ENCODE results near the gene ARHGAP24.
"Not testable (repeated sequence)": the region's sequence is repeated elsewhere in the genome, so short reads cannot be mapped to it uniquely, and the experiment has no call there.

Gene ARHGAP24

DNA sequence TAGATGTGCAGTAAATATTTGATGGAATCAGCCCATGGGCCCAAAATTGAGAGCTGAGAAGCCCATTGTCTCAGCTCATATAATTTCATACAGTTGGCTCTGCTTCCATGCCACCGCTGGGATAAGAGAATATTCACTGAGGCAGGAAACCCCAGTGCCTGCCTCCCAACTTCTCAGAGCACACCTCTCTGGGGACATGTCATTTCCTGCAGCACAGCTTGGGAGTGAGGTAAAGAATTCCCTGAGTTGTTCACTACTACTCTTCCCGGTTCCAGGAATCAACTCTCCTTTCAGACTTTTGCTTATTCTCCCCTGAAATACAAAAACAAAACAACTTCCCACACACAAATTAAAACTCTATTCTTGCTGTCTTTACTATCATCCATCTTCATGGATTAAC is 495.6 kb downstream of the ARHGAP24 start:
- DNase-seq = no peak

DNA sequence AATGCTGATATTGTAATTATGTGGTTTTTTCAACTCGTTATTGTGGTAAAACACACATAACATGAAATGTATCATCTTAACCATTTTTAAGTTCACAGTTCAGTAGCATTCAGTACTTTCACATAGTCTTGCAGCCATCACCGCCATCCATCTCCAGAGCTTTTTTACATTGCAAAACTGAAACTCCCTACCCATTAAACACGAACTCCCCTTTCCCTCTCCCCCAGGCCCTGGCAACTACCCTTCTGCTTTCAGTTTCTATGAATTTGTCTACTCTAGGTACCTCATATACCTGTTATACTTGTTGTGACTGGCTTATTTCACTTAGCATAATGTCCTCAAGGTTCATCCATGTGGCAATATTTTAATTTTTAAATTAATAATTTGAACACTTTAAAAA is 504.3 kb downstream of the ARHGAP24 start:
- no peak for DNase-seq

DNA sequence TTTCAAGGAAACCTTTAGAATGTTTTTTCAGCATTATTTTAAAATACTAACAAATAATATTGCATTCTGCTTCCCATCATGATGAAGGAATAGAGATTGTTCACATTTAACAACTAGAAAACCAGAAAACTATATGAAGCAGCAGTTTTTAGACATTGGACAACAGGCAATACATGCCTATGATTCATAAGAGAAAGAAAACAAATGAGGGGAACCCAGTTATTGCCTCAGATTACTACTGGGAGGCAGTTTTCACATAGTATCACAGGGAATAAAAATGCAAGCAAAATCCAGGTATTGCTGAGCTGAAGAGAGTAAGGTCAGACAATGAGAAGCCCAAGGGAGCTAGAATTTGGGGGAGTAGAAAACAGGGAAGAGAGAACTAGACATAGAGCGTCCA is 511.3 kb downstream of the ARHGAP24 start:
- no peak for DNase-seq

DNA sequence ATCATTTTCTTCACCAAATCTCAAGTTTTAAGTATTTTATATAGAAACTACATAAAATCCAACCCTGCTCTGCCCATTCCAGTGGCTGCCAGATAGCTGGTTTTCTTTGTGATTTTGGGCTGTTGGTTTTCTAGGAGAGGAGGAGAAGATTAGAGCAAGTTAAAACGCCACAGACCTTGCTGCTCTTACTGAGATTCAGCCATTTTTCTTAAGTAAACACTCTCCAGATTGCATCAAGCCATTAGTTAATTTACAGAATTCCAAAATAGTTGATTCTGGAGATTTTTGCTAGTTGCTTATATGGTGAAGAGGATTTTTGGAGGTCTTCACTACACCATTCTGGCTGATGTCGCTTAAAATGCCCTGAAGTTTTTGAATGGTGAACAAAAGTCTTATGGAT is 518.7 kb downstream of the ARHGAP24 start:
- no peak for DNase-seq

DNA sequence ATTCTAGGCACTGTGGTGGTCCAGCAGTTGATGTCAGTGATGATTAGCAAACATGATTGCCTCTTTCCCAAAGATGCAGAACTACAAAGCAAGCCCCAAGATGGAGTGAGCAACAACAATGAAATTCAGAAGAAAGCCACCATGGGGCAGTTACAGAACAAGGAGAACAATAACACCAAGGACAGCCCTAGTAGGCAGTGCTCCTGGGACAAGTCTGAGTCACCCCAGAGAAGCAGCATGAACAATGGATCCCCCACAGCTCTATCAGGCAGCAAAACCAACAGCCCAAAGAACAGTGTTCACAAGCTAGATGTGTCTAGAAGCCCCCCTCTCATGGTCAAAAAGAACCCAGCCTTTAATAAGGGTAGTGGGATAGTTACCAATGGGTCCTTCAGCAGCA is 519.6 kb downstream of the ARHGAP24 start:
- no peak for DNase-seq

DNA sequence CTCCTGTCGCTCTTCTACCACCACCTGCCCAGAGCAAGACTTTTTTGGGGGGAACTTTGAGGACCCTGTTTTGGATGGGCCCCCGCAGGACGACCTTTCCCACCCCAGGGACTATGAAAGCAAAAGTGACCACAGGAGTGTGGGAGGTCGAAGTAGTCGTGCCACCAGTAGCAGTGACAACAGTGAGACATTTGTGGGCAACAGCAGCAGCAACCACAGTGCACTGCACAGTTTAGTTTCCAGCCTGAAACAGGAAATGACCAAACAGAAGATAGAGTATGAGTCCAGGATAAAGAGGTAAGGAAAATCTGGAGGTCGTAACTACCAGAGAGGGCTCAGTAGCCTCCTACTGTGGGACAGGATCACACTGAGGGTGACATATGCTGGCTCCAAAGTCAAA is 520.4 kb downstream of the ARHGAP24 start:
- DNase-seq = no peak

DNA sequence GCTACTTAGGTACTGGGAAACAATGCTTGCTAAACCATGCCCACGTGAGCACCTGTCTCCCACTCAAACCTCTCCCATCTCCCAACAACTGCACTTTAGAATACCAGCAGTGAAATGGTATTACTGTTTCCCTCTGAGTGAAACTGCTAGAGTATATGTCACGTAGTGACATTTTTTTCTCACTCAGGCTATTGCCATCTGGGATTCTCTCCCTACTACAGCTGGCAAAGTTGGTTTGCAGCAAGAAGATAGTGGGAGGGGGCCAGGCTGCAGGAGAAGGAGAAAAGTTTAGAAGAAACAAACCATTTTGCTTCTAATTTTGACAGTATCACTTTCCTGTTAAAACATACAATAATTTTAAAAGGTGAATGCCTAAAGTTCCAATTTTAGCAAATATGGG is 526.6 kb downstream of the ARHGAP24 start:
- no peak for DNase-seq

DNA sequence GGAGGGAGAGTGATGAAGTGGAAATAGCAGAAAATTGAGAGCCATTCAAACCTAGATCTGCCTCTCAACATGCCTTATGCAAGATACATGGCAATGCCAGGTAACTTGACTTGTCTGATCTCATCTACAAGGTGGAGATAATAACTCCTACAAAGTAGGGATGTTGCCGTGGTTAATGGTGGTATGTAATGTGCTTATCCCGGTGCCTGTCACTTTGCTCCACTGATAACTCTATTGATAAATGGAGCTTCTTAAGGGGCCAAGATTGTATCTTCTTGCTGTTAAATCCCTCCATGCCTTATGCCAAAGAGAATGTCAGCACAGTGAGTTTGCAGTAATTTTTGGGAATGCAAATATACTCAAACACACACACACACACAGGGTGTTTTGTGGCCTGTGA is 529.1 kb downstream of the ARHGAP24 start:
- DNase-seq = no peak

DNA sequence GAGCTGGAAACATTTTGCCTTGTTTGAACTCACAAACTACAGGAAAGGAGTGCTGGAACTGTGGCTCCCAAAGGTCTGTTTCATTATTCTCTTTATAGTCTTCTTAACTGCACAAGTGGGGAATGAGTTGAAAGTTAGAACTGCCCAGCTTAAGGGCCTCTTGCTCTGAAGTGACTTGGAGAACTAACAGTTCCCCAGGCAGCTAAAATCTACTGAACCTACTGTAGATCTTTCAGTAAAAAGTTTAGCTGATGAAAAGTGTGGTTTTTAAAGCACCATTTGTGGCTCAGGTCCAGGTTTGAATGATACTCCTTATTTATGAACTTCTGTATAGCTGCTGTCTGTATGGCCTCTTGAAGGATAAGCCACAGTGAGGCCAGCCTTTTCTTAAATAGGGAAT is 531.1 kb downstream of the ARHGAP24 start:
- DNase-seq = no peak

DNA sequence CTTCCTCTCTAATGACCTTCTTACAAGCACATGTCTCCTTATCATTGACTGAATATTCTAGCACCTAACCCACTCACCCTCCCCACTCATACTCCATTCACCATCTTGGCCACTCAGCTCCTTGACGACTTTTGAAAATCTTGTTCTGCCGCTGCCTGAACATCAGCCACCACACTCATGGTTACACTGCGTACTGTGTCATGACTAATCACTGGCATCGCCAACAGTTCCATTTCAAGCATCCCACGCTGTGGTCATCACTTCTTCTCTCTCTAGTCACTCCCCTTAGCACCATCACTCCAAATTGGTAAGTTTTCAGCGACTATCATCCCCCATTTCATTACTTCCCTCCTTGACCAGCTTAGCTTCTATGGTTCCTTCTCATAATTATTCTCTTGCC is 532.1 kb downstream of the ARHGAP24 start:
- no peak for DNase-seq

DNA sequence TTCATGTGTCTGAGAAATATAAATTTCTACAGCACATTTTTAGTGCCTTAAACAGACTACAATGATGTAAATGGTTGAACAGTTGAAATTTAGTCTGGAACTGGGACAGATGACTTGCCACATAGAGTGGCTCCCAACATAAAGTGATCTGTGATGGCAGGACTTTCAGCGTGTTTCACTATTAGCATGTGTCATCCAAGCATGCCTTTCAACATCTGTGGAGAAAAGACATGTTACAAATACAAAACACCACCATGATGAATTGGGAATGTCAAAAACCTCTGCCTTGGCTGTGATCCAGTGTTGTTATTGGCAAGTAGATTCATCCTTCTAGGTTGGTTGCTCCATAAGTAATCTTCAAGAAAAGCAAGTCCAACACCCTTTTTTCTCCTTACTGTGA is 536.2 kb downstream of the ARHGAP24 start:
- no peak for DNase-seq

DNA sequence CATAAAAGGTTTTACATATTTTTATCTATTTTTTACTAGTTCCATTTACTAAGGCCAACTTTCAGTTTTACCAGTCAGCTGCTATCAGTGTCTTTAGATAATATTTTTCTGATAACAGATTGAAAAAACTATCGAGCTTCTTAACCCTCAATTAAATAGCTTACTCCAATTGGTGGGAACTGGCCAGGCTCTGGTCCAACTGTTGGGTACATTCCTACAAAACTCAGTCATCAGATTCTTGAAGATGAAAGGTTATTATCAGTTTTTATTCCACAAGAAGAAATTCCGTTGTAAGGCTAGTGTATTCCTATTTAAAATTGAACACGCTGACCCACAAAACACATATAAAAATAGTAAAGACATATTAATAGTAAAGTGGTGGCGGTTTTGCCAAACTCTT is 538.7 kb downstream of the ARHGAP24 start:
- DNase-seq = no peak

DNA sequence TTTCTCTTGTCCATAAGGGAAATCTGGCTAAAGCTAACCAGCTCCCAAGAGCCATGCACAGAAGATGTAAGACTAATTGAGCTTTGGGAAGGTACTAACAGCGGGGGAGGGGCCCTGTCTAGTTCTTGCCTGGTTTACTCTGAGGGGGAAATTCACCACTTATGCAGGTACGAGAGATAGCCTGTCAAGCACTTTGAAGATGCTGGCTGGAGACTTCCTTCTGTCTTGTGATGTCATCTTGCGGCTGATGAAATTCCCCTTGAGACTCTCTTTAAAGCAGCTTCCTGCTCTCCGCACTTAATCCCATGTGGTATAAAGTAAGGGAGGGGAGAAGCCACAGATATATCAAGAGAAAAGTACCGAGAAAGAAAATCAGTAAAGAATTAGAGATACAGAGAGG is 539.6 kb downstream of the ARHGAP24 start:
- DNase-seq = no peak

DNA sequence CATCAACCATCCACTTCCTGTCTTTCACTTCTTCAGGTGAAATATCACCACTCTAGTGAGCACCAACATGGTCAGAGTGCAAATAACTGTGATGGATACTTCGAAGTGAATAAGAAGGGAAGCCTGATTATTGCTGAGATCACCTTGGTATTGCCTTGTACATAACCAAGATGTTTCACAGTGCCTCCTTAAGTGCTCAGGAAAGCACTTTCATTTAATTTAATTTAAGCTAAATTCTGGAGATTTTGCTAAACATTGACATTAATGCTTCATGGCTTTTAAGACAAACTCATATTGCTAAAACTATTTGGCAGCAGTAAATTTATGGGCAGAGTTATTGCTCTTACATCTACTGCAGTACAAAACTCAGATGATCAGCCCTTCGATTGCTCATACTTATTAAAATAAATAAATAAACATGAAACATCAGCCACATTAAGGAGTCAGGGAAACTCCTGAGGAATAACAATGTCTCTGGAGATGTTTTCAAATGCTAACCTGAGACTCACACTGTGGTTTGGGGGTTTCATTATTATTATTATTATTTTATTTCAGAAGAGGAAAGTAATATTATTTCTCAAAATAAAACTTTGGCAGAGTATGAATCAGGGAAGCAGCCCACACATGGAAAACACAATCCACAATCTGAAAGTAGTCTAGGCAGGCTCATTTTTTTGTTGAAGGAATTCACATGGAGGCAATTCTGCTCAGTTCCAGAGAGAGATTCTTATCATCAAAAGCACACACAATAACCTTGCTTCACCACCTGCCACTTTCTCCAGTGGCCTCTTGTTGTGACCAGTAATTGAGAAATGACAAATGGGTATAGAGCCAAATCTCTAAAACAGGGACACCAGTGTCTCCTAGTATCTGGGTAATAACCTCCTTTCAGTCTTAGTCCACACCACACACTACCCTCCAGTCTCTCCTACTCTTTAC is 540.7 kb downstream of the ARHGAP24 start:
- DNase-seq = no peak

DNA sequence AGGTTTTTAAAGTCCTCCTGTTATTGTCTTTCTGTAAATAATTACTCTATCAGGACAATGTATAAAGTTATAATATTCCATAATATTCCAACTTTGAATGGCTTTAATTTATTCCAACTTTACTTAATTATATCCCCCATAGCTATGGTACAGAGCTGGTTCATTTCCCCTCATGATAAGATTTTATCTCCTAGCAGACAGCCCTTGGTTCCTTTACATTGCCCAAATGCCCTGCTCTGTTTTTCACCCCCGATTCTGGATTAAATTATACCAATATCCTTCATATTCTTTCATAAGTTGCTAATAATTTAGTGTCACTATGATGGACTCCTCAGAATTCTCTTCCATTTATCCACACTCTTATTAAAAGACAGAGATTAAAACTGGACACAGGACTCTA is 544.4 kb downstream of the ARHGAP24 start:
- no peak for DNase-seq

DNA sequence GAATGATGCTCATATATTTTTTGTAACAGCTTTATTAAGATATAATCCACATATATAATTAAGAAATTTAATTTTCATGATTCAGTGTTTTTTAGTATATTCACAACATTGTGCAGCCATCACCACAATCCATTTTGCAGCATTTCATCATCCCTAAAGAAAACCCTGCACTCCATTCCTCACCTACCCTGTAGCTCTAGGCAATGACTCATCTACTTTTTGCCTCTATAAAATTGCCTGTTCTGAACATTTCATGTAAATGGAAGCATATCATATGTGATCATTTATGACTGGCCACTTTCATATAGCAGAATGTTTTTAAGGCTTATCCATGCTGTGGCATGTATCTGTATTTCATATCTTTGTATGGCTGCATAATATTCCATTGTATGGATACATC is 545.0 kb downstream of the ARHGAP24 start:
- DNase-seq = no peak

DNA sequence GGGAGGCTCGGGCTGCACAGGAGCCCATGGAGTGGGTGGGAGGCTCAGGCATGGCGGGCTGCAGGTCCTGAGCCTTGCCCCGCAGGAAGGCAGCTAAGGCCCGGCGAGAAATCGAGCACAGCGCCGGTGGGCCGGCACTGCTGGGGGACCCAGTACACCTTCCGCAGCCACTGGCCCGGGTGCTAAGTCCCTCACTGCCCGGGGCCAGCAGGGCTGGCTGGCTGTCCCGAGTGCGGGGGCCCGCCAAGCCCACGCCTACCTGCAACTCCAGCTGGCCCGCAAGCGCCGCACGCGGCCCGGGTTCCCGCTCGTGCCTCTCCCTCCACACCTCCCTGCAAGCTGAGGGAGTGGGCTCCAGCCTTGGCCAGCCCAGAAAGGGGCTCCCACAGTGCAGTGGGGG is 546.7 kb downstream of the ARHGAP24 start:
- DNase-seq = not testable (repeated sequence)

DNA sequence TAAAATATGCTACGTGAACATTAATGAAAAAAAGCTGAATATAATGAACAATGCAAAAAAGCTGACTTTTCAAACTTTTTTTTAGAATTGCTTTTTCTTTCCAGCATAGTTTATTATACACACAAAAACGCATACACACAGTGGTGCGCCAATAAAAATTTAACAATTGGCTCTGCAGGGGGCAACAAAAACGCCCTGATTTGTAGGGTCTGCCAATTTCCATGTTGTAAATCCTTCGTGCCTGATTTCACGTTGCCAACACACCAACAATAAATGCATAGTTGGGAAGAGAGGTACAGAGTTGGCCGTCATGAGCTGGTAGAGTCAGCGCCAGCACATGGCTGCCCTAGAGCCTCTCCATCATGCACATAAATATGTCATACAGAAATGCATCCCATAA is 551.8 kb downstream of the ARHGAP24 start:
- DNase-seq = no peak

DNA sequence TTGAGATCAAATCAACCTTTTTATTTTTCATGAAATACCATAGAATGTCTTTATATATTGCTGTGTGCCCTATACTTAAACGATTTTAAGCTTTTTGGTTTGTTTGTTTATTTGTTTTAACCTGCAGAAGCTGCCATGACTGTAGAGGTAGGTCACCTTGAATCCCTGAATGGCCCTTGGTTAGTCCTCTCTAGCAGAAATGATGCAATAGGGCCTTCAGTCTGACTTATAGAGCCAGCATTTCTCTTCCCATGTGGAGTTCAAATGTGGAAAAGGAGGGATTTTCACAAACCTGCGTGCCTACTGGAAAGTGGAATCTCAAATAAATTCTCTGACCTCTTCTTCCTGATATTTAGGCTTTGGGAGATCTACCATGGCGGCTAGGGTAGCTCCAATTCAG is 557.0 kb downstream of the ARHGAP24 start:
- no peak for DNase-seq

DNA sequence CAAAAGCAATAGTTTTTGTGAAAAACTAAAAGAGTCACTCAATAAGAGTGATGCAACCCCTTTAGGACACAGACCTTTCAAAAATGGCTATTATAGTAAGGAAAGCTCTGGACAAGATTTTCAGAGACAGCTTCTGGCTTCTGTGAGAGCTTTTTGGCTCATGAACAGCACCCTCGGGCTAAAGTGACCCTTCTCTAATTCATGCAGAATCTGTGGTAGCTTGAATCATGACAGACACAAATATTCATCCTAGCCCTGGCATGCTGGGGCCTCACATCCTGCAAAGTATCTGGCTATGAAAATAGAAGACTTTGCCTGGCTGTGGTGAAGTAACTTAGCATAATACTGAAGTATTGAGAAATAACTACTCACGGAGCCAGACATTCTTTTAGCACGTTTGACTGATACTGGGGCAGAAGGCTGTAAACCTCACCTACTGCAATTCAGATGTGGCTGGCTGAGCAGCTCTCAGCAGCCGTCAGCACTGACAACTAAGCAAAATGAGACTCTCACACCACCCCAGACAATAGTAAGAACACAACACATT is 557.6 kb downstream of the ARHGAP24 start:
- no peak for DNase-seq

DNA sequence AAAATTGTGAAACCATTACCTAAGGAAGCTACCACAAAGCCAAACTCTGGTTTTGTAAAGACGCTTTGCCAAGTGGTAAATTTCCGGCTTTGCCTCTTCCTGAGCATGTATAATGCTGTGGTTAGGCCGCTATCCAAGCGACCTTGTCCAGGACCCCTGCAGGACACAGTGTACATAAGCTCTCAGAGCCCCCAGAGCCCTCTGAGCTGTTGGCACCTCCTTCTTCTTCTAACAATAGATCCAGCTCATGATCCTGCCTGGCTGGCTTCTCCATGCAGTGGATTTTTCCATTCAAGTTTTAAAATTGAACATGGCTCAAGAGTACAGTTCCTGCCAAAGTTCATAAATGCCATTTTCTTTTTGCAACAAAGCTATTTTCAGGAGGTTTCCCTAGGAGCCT is 558.2 kb downstream of the ARHGAP24 start:
- no peak for DNase-seq

DNA sequence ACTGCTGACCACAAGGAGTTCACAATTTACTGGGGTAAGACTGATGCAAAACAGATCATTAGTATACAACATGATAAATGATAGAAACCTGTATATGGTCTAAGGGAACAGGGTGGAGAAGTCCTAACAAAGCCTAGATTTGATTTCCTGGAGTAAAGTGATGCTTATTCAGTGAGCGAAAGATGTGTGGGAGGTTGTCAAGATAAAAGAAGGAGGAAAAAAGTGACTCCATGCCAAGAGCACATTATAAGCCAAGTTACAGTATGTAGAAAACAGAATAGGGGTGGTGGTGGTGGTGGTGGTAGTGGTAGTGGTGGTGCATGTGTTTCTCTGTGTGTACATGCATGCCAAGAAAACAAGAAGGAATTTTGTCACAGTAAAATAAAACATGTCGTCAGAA is 559.7 kb downstream of the ARHGAP24 start:
- DNase-seq = no peak

DNA sequence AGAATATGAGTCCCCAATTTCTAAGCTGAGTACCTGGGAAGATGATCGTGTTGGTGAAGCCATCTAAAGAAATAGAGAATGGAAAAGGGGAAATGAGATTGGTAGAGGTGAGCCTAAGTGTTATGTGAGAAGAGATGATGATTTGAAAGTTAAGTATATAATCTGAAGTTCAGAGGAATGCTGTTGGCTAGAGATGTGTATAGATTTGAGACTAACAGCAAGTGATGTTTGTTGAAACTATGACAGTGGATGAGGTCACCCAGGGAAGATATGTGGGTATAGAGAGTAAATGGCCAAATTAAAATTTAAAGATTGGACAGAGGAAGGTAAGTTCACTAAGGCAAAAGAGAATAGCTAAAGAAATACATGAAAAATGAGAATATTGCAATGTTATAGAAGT is 560.7 kb downstream of the ARHGAP24 start:
- no peak for DNase-seq

DNA sequence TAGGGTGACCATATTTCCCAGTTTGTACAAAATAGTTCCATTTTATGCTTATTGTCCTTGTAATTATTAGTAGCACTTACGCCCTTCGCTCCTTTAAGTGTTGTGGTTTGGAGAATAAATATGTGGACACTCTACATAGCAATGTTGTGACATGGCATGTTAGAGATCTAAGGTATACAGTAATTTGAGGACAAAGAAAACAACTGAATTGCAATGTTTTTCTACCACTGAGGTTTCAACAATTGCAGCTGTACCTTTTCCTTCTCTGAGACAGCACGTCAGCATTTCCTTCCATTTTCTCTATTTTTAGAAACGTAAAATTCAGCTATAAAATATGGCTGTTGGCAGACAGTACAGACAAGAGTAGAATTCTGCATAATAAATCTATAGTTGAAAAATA is 561.8 kb downstream of the ARHGAP24 start:
- no peak for DNase-seq

DNA sequence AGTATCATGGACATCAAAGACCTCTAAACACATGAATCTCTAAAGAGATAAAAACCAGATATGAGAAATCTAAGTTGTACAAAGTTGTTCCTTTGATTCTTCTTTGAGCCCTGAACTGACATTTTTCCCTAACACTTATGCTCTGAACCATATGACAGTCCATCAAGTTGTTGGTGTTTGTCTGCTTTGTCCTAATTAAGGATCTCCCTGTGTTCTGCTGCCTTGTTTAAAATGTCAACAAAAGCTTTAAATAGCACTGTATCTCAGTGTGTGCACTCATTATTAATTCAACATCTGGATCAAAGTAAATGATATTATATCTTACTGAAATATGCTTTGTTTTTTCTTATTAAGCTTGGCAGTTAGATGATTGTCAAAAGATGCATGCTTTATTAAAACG is 563.1 kb downstream of the ARHGAP24 start:
- DNase-seq = no peak

Data from T-helper 9 cell (primary cell).